CD4-positive, CD25-positive, alpha-beta regulatory T cell (primary cell): ENCODE results near the gene AUH. TPM values are rescaled to one million over a fixed set of nuclear protein-coding genes. Genes with fewer than 3 reads are reported as not detected.
A peak's percentile ranks its signal among the peaks of the same experiment; 100 is the strongest.
"Not testable (repeated sequence)": the region's sequence is repeated elsewhere in the genome, so short reads cannot be mapped to it uniquely, and the experiment has no call there.

ENCODE experiments used
- ATAC-seq, 2 donors: fragments of 150-1000 bp; cut with Tn5 transposase; one replicate each; pipeline ENCODE4 v1.10.0; 2021; ENCODE audit warnings: low read depth in 2 of 2, moderate number of reproducible peaks in 2 of 2, moderate library complexity in 1 of 2
- DNase-seq, 3 donors: peaks; one replicate each; pipeline versions ENCODE4 v3.0.0 to v3.0.0-alpha.2; 2012 to 2022; ENCODE audit warnings: mixed read lengths in 1 of 3
- H3K27ac ChIP-seq: one replicate; pipeline ENCODE4 v1.7.0; 2013; ENCODE audit warnings: mild to moderate bottlenecking, low read length; ENCODE audit not compliant: insufficient read depth, poor library complexity, severe bottlenecking
- H3K27me3 ChIP-seq: one replicate; pipeline ENCODE4 v1.7.0; 2013; ENCODE audit warnings: low read length; ENCODE audit not compliant: control insufficient read depth, insufficient read depth
- H3K36me3 ChIP-seq: one replicate; pipeline ENCODE4 v1.7.0; 2013; ENCODE audit warnings: mild to moderate bottlenecking, low read length, moderate library complexity; ENCODE audit not compliant: control insufficient read depth, insufficient read depth
- H3K4me1 ChIP-seq: 2 replicates; pipeline ENCODE4 v1.7.0; 2013; ENCODE audit warnings: mild to moderate bottlenecking, low read length; ENCODE audit not compliant: insufficient read depth, control insufficient read depth, poor library complexity, severe bottlenecking
- H3K4me3 ChIP-seq: one replicate; pipeline ENCODE4 v1.7.0; 2013; ENCODE audit warnings: low read depth, mild to moderate bottlenecking, low read length, moderate library complexity
- H3K9me3 ChIP-seq, 2 experiments: 1 replicate in 1 of 2; 2 replicates in 1 of 2; pipeline ENCODE4 v1.7.0; 2013; ENCODE audit warnings: low read length in 2 of 2, mild to moderate bottlenecking in 1 of 2, moderate library complexity in 1 of 2; ENCODE audit not compliant: control insufficient read depth in 2 of 2
- H3K27ac Mint-ChIP-seq, 3 donors: one replicate each; pipeline ENCODE4 v1.8.0; 2020 to 2022; ENCODE audit warnings: mild to moderate bottlenecking in 3 of 3, mixed read lengths in 3 of 3, moderate library complexity in 2 of 3
- H3K27me3 Mint-ChIP-seq: one replicate; pipeline ENCODE4 v1.8.0; 2022; ENCODE audit warnings: mild to moderate bottlenecking, mixed read lengths
- H3K36me3 Mint-ChIP-seq: one replicate; pipeline ENCODE4 v1.8.0; 2020; ENCODE audit warnings: mixed read lengths
- H3K4me1 Mint-ChIP-seq, 4 donors: one replicate each; pipeline ENCODE4 v1.8.0; 2020 to 2022; ENCODE audit warnings: mixed read lengths in 4 of 4, mild to moderate bottlenecking in 1 of 4
- H3K4me3 Mint-ChIP-seq, 4 donors: one replicate each; pipeline ENCODE4 v1.8.0; 2020 to 2022; ENCODE audit warnings: mild to moderate bottlenecking in 4 of 4, mixed read lengths in 4 of 4, moderate library complexity in 3 of 4
- H3K9me3 Mint-ChIP-seq, 7 donors: one replicate each; pipeline ENCODE4 v1.8.0; 2020 to 2022; ENCODE audit warnings: mixed read lengths in 7 of 7, mild to moderate bottlenecking in 3 of 7, moderate library complexity in 2 of 7
- polyA plus RNA-seq, 4 donors: library from polyadenylated mRNA; unstranded; fragments of 300-500 nt; fragmentation: Illumina TruSeq; gene quantifications; one replicate each; pipeline ENCODE4 v1.2.3, GENCODE V29; 2021
- total RNA-seq: library from RNA; stranded (reverse); gene quantifications from one replicate; pipeline ENCODE4 v1.2.3, GENCODE V29; 2022

Gene AUH
- total and polyA plus RNA-seq, 5 donors from 2014 or later: 10.8 to 16.5 (median 14.9) TPM

GRCh38 chr9:91378054-91378453 is 16.3 kb upstream of the AUH start:
- H3K27me3 Mint-ChIP-seq: peaks cover 62% of the 10 kb centered on the region
- not testable (repeated sequence) for DNase-seq, H3K4me1 Mint-ChIP-seq, ATAC-seq, H3K36me3 Mint-ChIP-seq, H3K27ac ChIP-seq, H3K4me3 ChIP-seq, H3K9me3 Mint-ChIP-seq, H3K27ac Mint-ChIP-seq, H3K36me3 ChIP-seq, H3K4me1 ChIP-seq, H3K9me3 ChIP-seq
- peaks cover 13% of the 10 kb centered on the region for H3K27me3 ChIP-seq
- H3K4me3 Mint-ChIP-seq: peak overlapping the region in 1 of 4 donors; percentile 38

GRCh38 chr9:91376239-91376638 is 14.5 kb upstream of the AUH start:
- no peaks in the 10 kb centered on the region for H3K36me3 ChIP-seq
- H3K9me3 Mint-ChIP-seq: peaks cover 0 to 1% (median 0%) of the 10 kb centered on the region in 7 donors
- H3K4me3 ChIP-seq: no peak overlapping the region
- H3K27me3 ChIP-seq: peaks cover 11% of the 10 kb centered on the region
- no peaks in the 10 kb centered on the region for H3K4me1 ChIP-seq
- H3K4me3 Mint-ChIP-seq: no peak overlapping the region
- no peak overlapping the region for H3K27ac ChIP-seq
- H3K36me3 Mint-ChIP-seq: no peaks in the 10 kb centered on the region
- H3K27ac Mint-ChIP-seq: no peak overlapping the region
- DNase-seq: peak in 1 of 3 donors; percentile 37
- no peak for ATAC-seq
- peaks cover 49% of the 10 kb centered on the region for H3K27me3 Mint-ChIP-seq
- H3K9me3 ChIP-seq: no peaks in the 10 kb centered on the region
- H3K4me1 Mint-ChIP-seq: no peaks in the 10 kb centered on the region

DNA sequence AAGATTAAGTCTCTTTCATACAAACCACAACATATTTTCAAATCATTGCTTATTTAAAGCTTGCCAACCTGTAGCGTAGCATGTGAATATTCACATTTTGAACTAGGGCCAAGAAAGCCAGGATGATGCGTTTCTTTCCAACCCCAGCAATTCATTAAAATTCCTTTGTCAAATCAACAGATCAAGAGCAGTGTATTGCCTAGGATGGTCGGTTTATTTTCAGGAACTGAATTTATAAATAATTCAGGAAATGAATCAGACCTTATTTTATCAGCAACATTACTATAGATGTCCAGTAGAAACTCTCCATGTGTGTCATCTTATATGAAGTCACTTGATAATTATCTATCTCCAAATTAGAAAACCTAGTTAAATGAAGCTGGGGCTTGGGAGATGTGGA is 13.2 kb upstream of the AUH start:
- Histone ChIP-seq H3K27me3 (peaks cover 6% of the 10 kb centered on the region), H3K4me1 (no peaks in the 10 kb centered on the region), H3K36me3 (no peaks in the 10 kb centered on the region), H3K27ac (no peak overlapping the region), H3K9me3 (no peaks in the 10 kb centered on the region), H3K4me3 (no peak overlapping the region)
- H3K4me1 Mint-ChIP-seq: no peaks in the 10 kb centered on the region
- H3K9me3 Mint-ChIP-seq: no peaks in the 10 kb centered on the region
- DNase-seq (no peak), ATAC-seq (no peak)
- H3K36me3 Mint-ChIP-seq: no peaks in the 10 kb centered on the region
- peaks cover 38% of the 10 kb centered on the region for H3K27me3 Mint-ChIP-seq
- H3K4me3 Mint-ChIP-seq: no peak overlapping the region
- no peak overlapping the region for H3K27ac Mint-ChIP-seq

- H3K9me3 ChIP-seq: no peaks in the 10 kb centered on the region
- H3K9me3 Mint-ChIP-seq: no peaks in the 10 kb centered on the region
- no peak overlapping the region for H3K4me3 ChIP-seq
- peaks cover 30% of the 10 kb centered on the region for H3K27me3 Mint-ChIP-seq
- no peak overlapping the region for H3K4me3 Mint-ChIP-seq
- ATAC-seq (no peak), DNase-seq (no peak)
- no peaks in the 10 kb centered on the region for H3K36me3 ChIP-seq
- no peak overlapping the region for H3K27ac ChIP-seq
- no peaks in the 10 kb centered on the region for H3K4me1 ChIP-seq
- H3K4me1 Mint-ChIP-seq: no peaks in the 10 kb centered on the region
- H3K27me3 ChIP-seq: peaks cover 9% of the 10 kb centered on the region
- no peak overlapping the region for H3K27ac Mint-ChIP-seq
- H3K36me3 Mint-ChIP-seq: no peaks in the 10 kb centered on the region
These were observed 10.2 kb upstream of the AUH start for GRCh38 chr9:91371894-91372293.

GRCh38 chr9:91370006-91370405 is 8.3 kb upstream of the AUH start:
- not testable (repeated sequence) for H3K27ac Mint-ChIP-seq, ATAC-seq

GRCh38 chr9:91364702-91365101 is 3.0 kb upstream of the AUH start:
- ATAC-seq: no peak
- Histone ChIP-seq H3K27ac (no peak overlapping the region), H3K27me3 (peaks cover 9% of the 10 kb centered on the region), H3K4me1 (peaks cover 21% of the 10 kb centered on the region), H3K36me3 (no peaks in the 10 kb centered on the region), H3K9me3 (no peaks in the 10 kb centered on the region), H3K4me3 (no peak overlapping the region)
- no peak overlapping the region for H3K27ac Mint-ChIP-seq
- H3K4me3 Mint-ChIP-seq: peak overlapping the region in 1 of 4 donors; percentile 42
- no peaks in the 10 kb centered on the region for H3K36me3 Mint-ChIP-seq
- H3K9me3 Mint-ChIP-seq: no peaks in the 10 kb centered on the region
- H3K4me1 Mint-ChIP-seq: peaks cover 16 to 28% (median 22%) of the 10 kb centered on the region in 4 donors
- DNase-seq: no peak
- peaks cover 27% of the 10 kb centered on the region for H3K27me3 Mint-ChIP-seq

More at GRCh38 chr9:91370006-91370405, 8.3 kb upstream of the AUH start:
- DNase-seq, H3K4me1 ChIP-seq, H3K27me3 ChIP-seq, H3K9me3 Mint-ChIP-seq, H3K36me3 ChIP-seq, H3K27ac ChIP-seq, H3K4me3 Mint-ChIP-seq, H3K36me3 Mint-ChIP-seq, H3K4me1 Mint-ChIP-seq, H3K9me3 ChIP-seq, H3K4me3 ChIP-seq: not testable (repeated sequence)
- peaks cover 39% of the 10 kb centered on the region for H3K27me3 Mint-ChIP-seq

- no peak overlapping the region for H3K27ac ChIP-seq
- ATAC-seq (no peak), DNase-seq (no peak)
- Mint-ChIP-seq H3K9me3 (no peaks in the 10 kb centered on the region), H3K27ac (no peak overlapping the region), H3K4me1 (peaks cover 23 to 35% (median 29%) of the 10 kb centered on the region in 4 donors), H3K36me3 (no peaks in the 10 kb centered on the region), H3K27me3 (peaks cover 20% of the 10 kb centered on the region), H3K4me3 (peak overlapping the region in 2 of 4 donors; percentile 73 to 91)
- H3K4me3 ChIP-seq: no peak overlapping the region
- no peaks in the 10 kb centered on the region for H3K9me3 ChIP-seq
- peaks cover 9% of the 10 kb centered on the region for H3K27me3 ChIP-seq
- H3K36me3 ChIP-seq: no peaks in the 10 kb centered on the region
- peaks cover 28% of the 10 kb centered on the region for H3K4me1 ChIP-seq
These were observed 2.3 kb upstream of the AUH start for GRCh38 chr9:91364005-91364404.

DNA sequence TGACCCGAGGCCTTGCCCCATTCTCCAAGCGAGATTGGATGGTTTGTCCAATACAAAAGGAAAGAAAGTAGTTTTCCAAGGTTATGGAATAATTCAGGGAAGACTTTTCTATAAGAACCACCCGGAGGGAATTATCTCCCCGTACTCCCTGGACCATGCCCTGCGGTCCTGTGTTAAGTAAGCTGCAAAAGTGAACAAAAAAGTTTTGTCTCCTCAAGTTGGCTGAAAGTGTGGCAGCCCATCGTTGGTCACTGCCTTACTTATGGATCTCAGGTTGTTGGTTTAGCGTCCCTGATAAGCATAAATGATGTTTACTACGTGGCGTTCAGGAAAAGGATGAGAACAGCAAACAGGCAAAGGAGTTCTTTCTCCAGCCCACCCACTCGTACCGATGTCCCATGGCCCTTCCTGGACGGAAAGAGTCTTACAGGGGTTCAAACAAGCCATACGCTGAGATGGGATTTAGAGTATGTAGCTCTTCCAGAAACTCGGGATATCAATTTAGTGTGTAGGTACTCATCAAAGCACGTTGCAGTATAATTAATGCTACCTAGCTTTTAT is 413 bp upstream of the AUH start:
- Mint-ChIP-seq H3K27me3 (peaks cover 9% of the 10 kb centered on the region), H3K4me1 (peaks cover 33 to 49% (median 43%) of the 10 kb centered on the region in 4 donors), H3K36me3 (no peaks in the 10 kb centered on the region), H3K4me3 (peak overlapping the region; percentile 93 to 99 (median 96)), H3K27ac (peak overlapping the region; percentile 83 to 94 (median 91)), H3K9me3 (no peaks in the 10 kb centered on the region)
- ATAC-seq (no peak), DNase-seq (no peak)
- Histone ChIP-seq H3K4me1 (peaks cover 41% of the 10 kb centered on the region), H3K27me3 (no peaks in the 10 kb centered on the region), H3K27ac (peak overlapping the region; percentile 68), H3K4me3 (peak overlapping the region; percentile 85), H3K36me3 (peaks cover 2% of the 10 kb centered on the region), H3K9me3 (no peaks in the 10 kb centered on the region)
